HFFc6 (cell line): ENCODE results near the gene ZBTB47. TPM values are rescaled to one million over a fixed set of nuclear protein-coding genes. Genes with fewer than 3 reads are reported as not detected.

Source experiments
- DNase-seq: peaks from one replicate; pipeline ENCODE4 v3.0.0-alpha.2; 2018
- H3K27ac Mint-ChIP-seq: 2 replicates; pipeline ENCODE4 v1.8.0; 2020; ENCODE audit warnings: mild to moderate bottlenecking, mixed read lengths
- H3K27me3 Mint-ChIP-seq: 2 replicates; pipeline ENCODE4 v1.8.0; 2021; ENCODE audit warnings: mild to moderate bottlenecking, moderate library complexity, mixed read lengths; ENCODE audit not compliant: insufficient read depth
- H3K36me3 Mint-ChIP-seq: 2 replicates; pipeline ENCODE4 v1.8.0; 2021; ENCODE audit warnings: low read depth, mixed read lengths
- H3K4me1 Mint-ChIP-seq: 2 replicates; pipeline ENCODE4 v1.8.0; 2020; ENCODE audit warnings: low read depth, mixed read lengths
- H3K4me3 Mint-ChIP-seq: 2 replicates; pipeline ENCODE4 v1.8.0; 2020; ENCODE audit warnings: mild to moderate bottlenecking, moderate library complexity, mixed read lengths
- H3K9me3 Mint-ChIP-seq: 2 replicates; pipeline ENCODE4 v1.8.0; 2020; ENCODE audit warnings: mild to moderate bottlenecking, mixed read lengths
- total RNA-seq, 6 experiments: library from RNA; stranded (reverse); fragmentation: NEBNext Ultra II Directional; extraction: Animal tissue kit (Norgen Biotek cat#: 25700); gene quantifications; 2 replicates in 1 of 6; 3 replicates in 5 of 6; pipeline ENCODE4 v1.2.3, GENCODE V29; 2021
- TF ChIP-seq, protein P1 (sequence below): fragments of 200-600 bp; sonication (generic); IDR thresholded peaks from 2 replicates; pipeline ENCODE4 v1.5.0; 2021; ENCODE audit warnings: antibody characterized with exemption, mild to moderate bottlenecking

Gene ZBTB47
- total RNA-seq, 6 experiments from 2014 or later, result 26.3 to 35.7 (median 29.3) TPM

- TF ChIP-seq, protein P1, sequence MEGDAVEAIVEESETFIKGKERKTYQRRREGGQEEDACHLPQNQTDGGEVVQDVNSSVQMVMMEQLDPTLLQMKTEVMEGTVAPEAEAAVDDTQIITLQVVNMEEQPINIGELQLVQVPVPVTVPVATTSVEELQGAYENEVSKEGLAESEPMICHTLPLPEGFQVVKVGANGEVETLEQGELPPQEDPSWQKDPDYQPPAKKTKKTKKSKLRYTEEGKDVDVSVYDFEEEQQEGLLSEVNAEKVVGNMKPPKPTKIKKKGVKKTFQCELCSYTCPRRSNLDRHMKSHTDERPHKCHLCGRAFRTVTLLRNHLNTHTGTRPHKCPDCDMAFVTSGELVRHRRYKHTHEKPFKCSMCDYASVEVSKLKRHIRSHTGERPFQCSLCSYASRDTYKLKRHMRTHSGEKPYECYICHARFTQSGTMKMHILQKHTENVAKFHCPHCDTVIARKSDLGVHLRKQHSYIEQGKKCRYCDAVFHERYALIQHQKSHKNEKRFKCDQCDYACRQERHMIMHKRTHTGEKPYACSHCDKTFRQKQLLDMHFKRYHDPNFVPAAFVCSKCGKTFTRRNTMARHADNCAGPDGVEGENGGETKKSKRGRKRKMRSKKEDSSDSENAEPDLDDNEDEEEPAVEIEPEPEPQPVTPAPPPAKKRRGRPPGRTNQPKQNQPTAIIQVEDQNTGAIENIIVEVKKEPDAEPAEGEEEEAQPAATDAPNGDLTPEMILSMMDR, result no peak
- H3K36me3 Mint-ChIP-seq, result no peaks in the 10 kb centered on the region
- no peak overlapping the region for H3K27ac Mint-ChIP-seq
- H3K4me1 Mint-ChIP-seq, result peaks cover 6% of the 10 kb centered on the region; the same call in 1 of the 2 replicates
- DNase-seq, result no peak
- no peak overlapping the region for H3K4me3 Mint-ChIP-seq
- peaks cover 37% of the 10 kb centered on the region for H3K27me3 Mint-ChIP-seq
- H3K9me3 Mint-ChIP-seq, result no peaks in the 10 kb centered on the region
Observed at GRCh38 chr3:42705058-42705767, 51.7 kb downstream of the ZBTB47 start.

GRCh38 chr3:42705962-42706585, 52.6 kb downstream of the ZBTB47 start:
- Mint-ChIP-seq H3K9me3 (no peaks in the 10 kb centered on the region), H3K36me3 (no peaks in the 10 kb centered on the region), H3K4me3 (no peak overlapping the region), H3K27ac (no peak overlapping the region), H3K4me1 (peaks cover 6% of the 10 kb centered on the region; the same call in 1 of the 2 replicates), H3K27me3 (peaks cover 38% of the 10 kb centered on the region)
- DNase-seq, result no peak
- TF ChIP-seq, protein P1, result no peak

- Mint-ChIP-seq H3K36me3 (no peaks in the 10 kb centered on the region), H3K27ac (no peak overlapping the region), H3K9me3 (no peaks in the 10 kb centered on the region), H3K4me3 (no peak overlapping the region), H3K27me3 (peaks cover 39% of the 10 kb centered on the region), H3K4me1 (peaks cover 6% of the 10 kb centered on the region; the same call in 1 of the 2 replicates)
- TF ChIP-seq, protein P1, result no peak
- no peak for DNase-seq
Observed at GRCh38 chr3:42706721-42707619, 53.5 kb downstream of the ZBTB47 start.

DNA sequence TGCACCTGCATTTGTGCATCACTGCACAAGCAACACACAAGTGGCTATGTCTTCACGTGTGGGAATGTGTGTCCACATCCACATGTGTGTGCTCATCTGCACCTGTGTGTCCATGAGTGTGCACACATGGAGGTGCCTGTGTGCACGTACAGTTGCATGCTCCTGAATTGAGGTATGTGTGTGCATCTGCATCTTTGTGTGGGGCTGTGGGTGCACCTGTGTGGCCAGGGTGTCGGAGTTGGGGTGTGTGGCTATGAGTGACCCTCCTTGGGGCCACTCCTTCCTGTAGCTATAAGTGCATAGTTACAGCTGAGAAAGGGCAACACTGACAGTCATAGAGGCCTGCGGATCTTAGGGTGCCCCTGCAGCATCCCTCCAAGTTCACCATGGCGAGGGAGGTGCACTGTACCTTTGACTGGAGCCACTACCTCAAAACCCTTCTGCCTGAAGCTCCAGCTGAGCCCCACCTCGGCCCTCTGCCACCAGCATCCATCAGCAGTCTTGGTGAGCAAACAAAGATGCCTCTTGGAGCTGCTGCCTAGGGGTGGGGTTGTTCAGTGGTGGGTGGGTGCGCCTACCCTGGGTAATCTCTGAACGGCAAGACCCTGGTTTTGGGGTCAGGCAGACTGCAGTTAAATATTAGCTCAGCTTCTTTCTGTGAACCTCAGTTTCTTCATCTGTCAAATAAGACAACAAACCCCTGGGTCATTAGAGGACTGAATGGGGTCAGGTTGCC, 54.3 kb downstream of the ZBTB47 start:
- H3K9me3 Mint-ChIP-seq, result no peaks in the 10 kb centered on the region
- H3K36me3 Mint-ChIP-seq, result no peaks in the 10 kb centered on the region
- H3K27ac Mint-ChIP-seq, result no peak overlapping the region
- H3K4me1 Mint-ChIP-seq, result peaks cover 6% of the 10 kb centered on the region; the same call in 1 of the 2 replicates
- peaks cover 44% of the 10 kb centered on the region for H3K27me3 Mint-ChIP-seq
- H3K4me3 Mint-ChIP-seq, result no peak overlapping the region
- DNase-seq, result no peak
- TF ChIP-seq, protein P1, result no peak

DNA sequence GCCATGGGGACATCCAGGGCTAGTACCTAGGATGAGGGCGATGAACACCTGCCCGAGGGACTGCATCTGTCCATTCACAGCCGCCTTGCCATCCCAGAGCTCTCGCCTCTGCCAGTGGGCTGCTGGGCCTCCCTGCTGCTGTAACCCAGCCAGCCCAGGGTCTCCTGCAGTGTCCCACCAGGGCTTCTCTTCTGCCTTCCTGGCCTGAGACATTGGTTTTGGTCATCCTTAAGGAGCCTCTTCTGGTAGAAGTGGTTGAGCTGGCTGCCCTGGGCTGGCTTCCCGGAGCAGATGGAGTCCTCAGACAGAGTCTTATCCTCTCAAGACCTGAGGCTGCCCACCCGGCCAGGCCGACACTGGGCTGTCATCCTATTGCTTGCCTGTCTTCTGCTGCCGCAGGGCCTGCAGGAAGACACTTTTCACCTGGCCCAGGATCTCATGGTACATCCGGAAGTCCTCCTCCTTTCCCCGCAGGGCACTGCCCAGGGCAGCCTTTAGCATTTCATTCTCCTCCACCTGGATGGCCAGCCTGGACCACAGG, 55.2 kb downstream of the ZBTB47 start:
- H3K27me3 Mint-ChIP-seq, result peaks cover 47% of the 10 kb centered on the region
- H3K27ac Mint-ChIP-seq, result no peak overlapping the region
- no peaks in the 10 kb centered on the region for H3K36me3 Mint-ChIP-seq
- peaks cover 6% of the 10 kb centered on the region; the same call in 1 of the 2 replicates for H3K4me1 Mint-ChIP-seq
- no peak for DNase-seq
- H3K9me3 Mint-ChIP-seq, result no peaks in the 10 kb centered on the region
- no peak overlapping the region for H3K4me3 Mint-ChIP-seq
- TF ChIP-seq, protein P1, result no peak
